HL-60 (cell line): ENCODE data around the gene MPPED1.

ENCODE experiments used
- DNase-seq, 2 experiments: peaks; one replicate each; pipeline ENCODE4 v3.0.0-alpha.2; 2010 to 2020; ENCODE audit warnings: low read depth in 1 of 2, low spot score in 1 of 2
- H3K27ac ChIP-seq: fragments of 250-450 bp; sonication (Bioruptor Pico); replicated peaks from 2 replicates; pipeline ENCODE4 v1.5.1; 2020; ENCODE audit warnings: mild to moderate bottlenecking, moderate library complexity
- H3K27me3 ChIP-seq: fragments of 250-450 bp; sonication (Bioruptor Pico); 2 replicates; pipeline ENCODE4 v1.5.1; 2021; ENCODE audit warnings: mild to moderate bottlenecking, moderate library complexity; ENCODE audit not compliant: insufficient read depth, poor library complexity, severe bottlenecking
- H3K4me3 ChIP-seq: replicated peaks from 2 replicates; pipeline ENCODE4 v1.5.1; 2011; ENCODE audit warnings: mild to moderate bottlenecking, control low read depth, low read length; ENCODE audit not compliant: insufficient read depth
- GABPA ChIP-seq: IDR thresholded peaks from 2 replicates; pipeline ENCODE4 v1.6.1; 2012; ENCODE audit warnings: low read depth
- POLR2AphosphoS5 ChIP-seq: IDR thresholded peaks from 2 replicates; pipeline ENCODE4 v1.6.1; 2012; ENCODE audit warnings: low read depth
- SPI1 ChIP-seq: IDR thresholded peaks from 2 replicates; pipeline ENCODE4 v1.6.1; 2012; ENCODE audit warnings: low read depth, mild to moderate bottlenecking, borderline replicate concordance
- TF ChIP-seq, protein P1 (sequence below): IDR thresholded peaks from 2 replicates; pipeline ENCODE4 v1.6.1; 2012; ENCODE audit warnings: low read depth; ENCODE audit not compliant: insufficient replicate concordance
- TF ChIP-seq, protein P2 (sequence below): IDR thresholded peaks from one replicate; pipeline ENCODE4 v1.5.1; 2011; ENCODE audit warnings: low read length, control low read depth, inconsistent platforms; ENCODE audit not compliant: insufficient read depth

MPPED1 gene

DNA sequence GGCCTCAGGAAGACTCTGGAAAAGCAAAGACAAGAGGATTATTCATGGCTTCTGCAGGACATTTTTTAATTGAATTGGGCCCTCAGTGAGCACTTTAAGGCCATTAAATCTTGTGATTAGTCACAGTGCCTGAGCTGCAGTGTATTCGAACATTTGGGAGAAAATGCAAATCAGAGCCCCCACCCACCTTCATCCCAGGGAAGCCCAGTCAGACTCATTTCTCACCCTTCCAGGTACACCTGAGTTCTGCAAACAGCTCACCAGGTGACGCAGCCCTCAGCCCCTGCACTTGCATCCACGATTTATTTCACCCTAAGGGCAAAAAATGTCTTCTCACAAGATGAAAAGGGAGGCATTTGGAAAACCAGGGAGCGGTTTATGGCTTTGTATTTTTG, 128.7 kb downstream of the MPPED1 start:
- Histone ChIP-seq H3K27me3 (no peaks in the 10 kb centered on the region), H3K27ac (no peak overlapping the region), H3K4me3 (no peak overlapping the region)
- no peak for TF ChIP-seq SPI1
- no peak for TF ChIP-seq GABPA
- TF ChIP-seq POLR2AphosphoS5: no peak
- TF ChIP-seq, protein P1, sequence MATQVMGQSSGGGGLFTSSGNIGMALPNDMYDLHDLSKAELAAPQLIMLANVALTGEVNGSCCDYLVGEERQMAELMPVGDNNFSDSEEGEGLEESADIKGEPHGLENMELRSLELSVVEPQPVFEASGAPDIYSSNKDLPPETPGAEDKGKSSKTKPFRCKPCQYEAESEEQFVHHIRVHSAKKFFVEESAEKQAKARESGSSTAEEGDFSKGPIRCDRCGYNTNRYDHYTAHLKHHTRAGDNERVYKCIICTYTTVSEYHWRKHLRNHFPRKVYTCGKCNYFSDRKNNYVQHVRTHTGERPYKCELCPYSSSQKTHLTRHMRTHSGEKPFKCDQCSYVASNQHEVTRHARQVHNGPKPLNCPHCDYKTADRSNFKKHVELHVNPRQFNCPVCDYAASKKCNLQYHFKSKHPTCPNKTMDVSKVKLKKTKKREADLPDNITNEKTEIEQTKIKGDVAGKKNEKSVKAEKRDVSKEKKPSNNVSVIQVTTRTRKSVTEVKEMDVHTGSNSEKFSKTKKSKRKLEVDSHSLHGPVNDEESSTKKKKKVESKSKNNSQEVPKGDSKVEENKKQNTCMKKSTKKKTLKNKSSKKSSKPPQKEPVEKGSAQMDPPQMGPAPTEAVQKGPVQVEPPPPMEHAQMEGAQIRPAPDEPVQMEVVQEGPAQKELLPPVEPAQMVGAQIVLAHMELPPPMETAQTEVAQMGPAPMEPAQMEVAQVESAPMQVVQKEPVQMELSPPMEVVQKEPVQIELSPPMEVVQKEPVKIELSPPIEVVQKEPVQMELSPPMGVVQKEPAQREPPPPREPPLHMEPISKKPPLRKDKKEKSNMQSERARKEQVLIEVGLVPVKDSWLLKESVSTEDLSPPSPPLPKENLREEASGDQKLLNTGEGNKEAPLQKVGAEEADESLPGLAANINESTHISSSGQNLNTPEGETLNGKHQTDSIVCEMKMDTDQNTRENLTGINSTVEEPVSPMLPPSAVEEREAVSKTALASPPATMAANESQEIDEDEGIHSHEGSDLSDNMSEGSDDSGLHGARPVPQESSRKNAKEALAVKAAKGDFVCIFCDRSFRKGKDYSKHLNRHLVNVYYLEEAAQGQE: no peak
- TF ChIP-seq, protein P2, sequence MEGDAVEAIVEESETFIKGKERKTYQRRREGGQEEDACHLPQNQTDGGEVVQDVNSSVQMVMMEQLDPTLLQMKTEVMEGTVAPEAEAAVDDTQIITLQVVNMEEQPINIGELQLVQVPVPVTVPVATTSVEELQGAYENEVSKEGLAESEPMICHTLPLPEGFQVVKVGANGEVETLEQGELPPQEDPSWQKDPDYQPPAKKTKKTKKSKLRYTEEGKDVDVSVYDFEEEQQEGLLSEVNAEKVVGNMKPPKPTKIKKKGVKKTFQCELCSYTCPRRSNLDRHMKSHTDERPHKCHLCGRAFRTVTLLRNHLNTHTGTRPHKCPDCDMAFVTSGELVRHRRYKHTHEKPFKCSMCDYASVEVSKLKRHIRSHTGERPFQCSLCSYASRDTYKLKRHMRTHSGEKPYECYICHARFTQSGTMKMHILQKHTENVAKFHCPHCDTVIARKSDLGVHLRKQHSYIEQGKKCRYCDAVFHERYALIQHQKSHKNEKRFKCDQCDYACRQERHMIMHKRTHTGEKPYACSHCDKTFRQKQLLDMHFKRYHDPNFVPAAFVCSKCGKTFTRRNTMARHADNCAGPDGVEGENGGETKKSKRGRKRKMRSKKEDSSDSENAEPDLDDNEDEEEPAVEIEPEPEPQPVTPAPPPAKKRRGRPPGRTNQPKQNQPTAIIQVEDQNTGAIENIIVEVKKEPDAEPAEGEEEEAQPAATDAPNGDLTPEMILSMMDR: no peak
- no peak for DNase-seq

DNA sequence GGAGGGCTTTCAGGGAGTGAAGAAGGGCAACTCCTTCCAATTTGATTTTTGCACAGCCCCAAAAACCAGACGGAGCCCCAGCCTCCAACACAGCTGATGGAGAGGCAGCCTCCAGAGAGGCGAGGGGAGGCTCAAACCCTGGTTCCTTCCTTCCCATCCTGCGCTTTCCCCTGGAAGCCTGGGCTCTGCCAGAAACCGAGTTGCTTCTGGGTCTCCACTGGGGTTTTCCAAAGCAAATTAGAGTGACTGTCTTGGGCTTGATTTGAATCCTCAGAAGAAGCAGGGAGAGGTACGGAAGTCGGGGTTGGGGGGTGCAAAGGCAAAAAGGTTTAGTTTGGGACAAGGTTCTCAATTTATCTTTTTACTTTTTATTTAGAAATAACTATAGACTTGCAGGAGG, 129.2 kb downstream of the MPPED1 start:
- H3K4me3 ChIP-seq: no peak overlapping the region
- no peak overlapping the region for H3K27ac ChIP-seq
- no peak for DNase-seq
- no peaks in the 10 kb centered on the region for H3K27me3 ChIP-seq
- TF ChIP-seq GABPA: no peak
- TF ChIP-seq POLR2AphosphoS5: no peak
- TF ChIP-seq SPI1: no peak
- TF ChIP-seq, protein P1: no peak
- TF ChIP-seq, protein P2: no peak

DNA sequence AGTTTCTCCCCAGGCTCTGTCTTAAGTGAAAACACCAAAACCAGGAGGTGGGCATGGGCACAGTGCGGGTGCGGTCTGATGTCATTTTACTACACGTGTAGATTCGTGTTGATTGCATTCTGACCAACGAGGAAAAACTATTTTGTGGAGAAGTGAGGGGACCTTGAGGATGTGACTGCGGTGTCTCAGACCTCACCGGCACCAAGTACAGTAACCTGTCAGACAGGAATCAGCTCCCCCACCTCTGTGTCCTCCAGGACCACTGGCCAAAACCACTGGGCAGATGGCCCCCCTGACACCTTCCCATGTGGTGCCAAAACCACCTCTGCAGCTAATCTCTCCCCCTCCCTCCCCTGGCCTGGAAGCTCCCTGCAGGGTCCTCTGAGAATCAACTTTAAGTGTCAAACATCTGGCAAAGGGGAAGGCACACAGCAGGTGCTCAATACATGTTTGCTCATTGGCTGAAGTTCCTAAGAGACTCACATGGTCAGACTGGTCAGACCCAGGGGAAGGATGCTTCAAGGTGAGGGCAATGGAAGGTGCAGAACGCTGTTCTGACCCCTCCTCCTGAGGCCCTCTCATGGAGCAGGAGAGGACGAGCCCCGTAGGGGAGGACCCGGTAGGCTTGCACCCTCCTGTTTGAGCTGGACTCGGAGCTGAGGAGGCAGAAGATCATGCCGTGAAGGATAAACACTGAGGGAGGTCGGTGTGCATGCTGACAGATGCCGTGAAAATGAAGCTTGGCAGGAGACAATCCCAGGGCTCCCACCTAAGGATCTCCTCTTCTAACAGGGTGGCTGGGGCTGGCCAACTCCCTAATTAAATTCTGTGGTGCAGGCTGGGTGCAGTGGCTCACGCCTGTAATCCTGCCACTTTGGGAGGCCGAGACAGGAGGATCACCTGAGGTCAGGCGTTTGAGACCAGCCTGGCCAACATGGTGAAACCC, 129.9 kb downstream of the MPPED1 start:
- no peaks in the 10 kb centered on the region for H3K27me3 ChIP-seq
- no peak for DNase-seq
- no peak overlapping the region for H3K27ac ChIP-seq
- TF ChIP-seq SPI1: no peak
- TF ChIP-seq, protein P1: no peak
- TF ChIP-seq POLR2AphosphoS5: no peak
- TF ChIP-seq, protein P2: no peak
- H3K4me3 ChIP-seq: no peak overlapping the region
